Measurements from ENCODE around the gene ETV5.

DNA sequence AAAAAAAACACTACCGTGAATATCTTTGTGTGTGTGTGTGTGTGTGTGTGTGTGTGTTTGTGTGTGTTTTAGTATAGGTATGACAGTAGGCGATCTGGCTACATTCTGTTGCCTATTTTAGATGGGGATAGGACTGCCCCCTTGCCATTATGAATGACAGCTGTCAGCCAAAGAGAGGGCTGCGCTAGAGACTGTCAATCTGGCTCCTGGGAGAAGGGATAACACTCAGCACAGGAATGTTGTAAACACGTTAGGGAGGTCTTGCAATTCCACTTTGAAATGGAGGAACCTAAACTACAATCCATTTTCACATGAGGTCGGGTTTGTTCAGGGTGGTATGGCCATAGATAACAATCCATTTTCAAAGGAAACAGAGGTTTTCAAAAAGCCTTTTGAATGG lies 14.1 kb upstream of the ETV5 start:
- TF ChIP-seq CTCF (IDR thresholded peaks at IDR 0.05) (no peak), POLR2A (IDR thresholded peaks at IDR 0.05) (no peak)

Data from right lobe of liver (tissue), 4 donors.